HL-60 (cell line): ENCODE data around the gene HOXB7.

Experiments used
- CTCF ChIP-seq: IDR thresholded peaks from one replicate; pipeline ENCODE4 v1.5.1; 2011; ENCODE audit warnings: low read length, control low read depth, inconsistent platforms; ENCODE audit not compliant: insufficient read depth
- TF ChIP-seq, protein P1 (sequence below): IDR thresholded peaks from 2 replicates; pipeline ENCODE4 v1.6.1; 2012; ENCODE audit warnings: low read depth; ENCODE audit not compliant: insufficient replicate concordance

- no peak for TF ChIP-seq CTCF
- TF ChIP-seq, protein P1, sequence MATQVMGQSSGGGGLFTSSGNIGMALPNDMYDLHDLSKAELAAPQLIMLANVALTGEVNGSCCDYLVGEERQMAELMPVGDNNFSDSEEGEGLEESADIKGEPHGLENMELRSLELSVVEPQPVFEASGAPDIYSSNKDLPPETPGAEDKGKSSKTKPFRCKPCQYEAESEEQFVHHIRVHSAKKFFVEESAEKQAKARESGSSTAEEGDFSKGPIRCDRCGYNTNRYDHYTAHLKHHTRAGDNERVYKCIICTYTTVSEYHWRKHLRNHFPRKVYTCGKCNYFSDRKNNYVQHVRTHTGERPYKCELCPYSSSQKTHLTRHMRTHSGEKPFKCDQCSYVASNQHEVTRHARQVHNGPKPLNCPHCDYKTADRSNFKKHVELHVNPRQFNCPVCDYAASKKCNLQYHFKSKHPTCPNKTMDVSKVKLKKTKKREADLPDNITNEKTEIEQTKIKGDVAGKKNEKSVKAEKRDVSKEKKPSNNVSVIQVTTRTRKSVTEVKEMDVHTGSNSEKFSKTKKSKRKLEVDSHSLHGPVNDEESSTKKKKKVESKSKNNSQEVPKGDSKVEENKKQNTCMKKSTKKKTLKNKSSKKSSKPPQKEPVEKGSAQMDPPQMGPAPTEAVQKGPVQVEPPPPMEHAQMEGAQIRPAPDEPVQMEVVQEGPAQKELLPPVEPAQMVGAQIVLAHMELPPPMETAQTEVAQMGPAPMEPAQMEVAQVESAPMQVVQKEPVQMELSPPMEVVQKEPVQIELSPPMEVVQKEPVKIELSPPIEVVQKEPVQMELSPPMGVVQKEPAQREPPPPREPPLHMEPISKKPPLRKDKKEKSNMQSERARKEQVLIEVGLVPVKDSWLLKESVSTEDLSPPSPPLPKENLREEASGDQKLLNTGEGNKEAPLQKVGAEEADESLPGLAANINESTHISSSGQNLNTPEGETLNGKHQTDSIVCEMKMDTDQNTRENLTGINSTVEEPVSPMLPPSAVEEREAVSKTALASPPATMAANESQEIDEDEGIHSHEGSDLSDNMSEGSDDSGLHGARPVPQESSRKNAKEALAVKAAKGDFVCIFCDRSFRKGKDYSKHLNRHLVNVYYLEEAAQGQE: no peak
Measured at GRCh38 chr17:48589831-48590606, 20.8 kb downstream of the HOXB7 start, which contains the start of gene HOXB3.
